Measurements from ENCODE around the gene GOLGA6L1.
"Not testable (repeated sequence)": the region's sequence is repeated elsewhere in the genome, so short reads cannot be mapped to it uniquely, and the experiment has no call there.

GOLGA6L1 gene, protein sequence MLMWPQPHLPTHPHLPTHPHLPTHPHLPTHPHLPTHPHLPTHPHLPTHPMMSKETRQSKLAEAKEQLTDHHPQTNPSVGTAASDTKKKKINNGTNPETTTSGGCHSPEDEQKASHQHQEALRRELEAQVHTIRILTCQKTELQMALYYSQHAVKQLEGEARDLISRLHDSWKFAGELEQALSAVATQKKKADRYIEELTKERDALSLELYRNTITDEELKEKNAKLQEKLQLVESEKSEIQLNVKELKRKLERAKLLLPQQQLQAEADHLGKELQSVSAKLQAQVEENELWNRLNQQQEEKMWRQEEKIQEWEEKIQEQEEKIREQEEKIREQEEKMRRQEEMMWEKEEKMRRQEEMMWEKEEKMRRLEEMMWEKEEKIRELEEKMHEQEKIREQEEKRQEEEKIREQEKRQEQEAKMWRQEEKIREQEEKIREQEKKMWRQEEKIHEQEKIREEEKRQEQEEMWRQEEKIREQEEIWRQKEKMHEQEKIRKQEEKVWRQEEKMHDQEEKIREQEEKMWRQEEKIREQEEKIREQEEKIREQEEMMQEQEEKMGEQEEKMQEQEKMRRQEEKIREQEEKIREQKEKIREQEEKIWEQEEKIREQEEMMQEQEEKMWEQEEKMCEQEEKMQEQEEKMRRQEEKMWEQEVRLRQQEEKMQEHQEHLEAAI

DNA sequence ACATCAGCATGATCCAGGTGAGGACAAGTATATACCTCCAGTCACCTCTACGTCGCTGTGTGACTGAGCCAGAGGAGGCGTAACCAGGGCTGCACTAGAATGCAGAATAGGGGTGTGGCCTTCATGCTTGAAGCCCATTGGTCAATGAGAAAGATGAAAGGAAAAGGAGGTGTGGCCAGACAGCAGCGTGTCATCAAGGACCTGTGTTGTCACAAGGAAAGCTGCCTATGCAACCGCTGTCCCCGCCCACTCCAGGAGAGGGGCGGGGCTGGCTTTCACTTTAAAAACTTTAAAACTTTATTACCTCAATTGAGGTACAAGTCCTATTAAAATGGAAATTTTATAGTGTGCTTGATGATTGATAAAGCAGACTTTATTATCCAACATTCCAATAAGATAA lies at the start of gene GOLGA6L1:
TSS of gene GOLGA6L1 (minus strand) at position 101 of the 400 bp plus-strand sequence. CDS start at position 10, 91 bp downstream.
- DNase-seq (ENCODE audit: low spot score): not testable (repeated sequence)

DNA sequence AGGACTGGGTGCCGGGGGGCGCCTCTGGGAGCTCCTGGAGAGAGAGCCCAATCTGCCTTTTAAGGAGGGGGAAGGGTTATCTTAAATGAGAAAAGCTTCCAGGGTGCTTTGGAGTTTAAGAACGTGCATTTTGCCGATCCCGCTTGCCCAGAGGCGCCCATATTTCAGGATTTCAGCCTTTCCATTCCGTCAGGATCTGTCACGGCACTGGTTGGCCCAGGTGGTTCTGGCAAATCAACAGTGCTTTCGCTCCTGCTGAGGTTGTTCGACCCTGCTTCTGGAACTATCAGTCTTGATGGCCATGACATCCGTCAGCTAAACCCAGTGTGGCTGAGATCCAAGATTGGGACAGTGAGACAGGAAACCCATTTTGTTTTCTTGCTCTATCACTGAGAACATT lies 44.6 kb upstream of the GOLGA6L1 start:
- DNase-seq (ENCODE audit: low spot score): not testable (repeated sequence)

DNA sequence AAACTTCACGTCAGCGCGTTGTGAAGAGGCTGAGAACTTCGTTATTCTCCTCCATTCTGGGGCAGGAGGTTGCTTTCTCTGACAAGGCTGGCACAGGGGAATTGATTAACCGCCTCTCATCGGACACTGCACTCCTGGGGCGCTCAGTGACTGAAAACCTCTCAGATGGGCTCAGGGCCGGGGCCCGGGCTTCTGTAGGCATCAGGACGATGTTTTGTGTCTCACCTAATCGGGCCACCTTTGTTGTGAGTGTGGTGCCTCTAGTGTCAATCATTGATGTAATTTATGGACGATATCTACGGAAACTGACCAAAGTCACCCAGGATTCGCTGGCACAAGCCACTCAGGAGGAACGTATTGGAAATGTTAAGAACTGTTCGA lies 43.9 kb upstream of the GOLGA6L1 start:
- not testable (repeated sequence) for DNase-seq (ENCODE audit: low spot score)

DNA sequence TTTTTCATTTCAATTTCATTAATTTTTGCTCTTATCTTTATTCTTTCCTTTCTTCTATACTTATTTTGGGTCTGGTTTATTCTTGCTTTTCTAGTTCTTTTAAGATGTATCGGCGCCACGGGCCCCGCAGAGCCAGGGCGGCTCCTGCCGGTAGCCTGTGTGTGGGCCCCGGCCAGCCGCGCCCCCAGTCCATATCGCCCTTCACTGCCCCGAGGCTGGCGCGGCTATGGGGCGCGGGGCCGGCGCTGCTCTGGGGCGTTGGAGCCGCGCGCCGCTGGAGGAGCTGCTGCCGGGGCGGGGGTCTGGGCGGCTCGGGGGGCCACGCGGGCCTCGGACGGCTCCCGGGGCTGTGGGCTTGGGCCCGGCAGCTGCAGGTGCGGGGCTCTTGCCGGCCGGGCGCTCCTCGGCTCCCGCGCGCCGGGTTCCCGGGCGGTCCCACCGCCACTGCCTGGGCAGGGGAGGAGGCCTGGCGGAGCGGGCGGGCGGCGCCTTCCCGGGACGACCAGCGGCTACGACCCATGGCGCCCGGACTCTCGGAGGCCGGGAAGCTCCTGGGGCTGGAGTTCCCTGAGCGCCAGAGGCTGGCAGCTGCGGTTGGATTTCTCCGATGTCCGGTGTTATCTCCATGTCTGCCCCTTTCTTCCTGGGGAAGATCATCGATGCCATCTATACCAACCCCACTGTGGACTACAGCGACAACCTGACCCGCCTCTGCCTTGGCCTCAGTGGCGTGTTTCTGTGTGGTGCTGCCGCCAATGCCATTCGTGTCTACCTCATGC lies 43.3 kb upstream of the GOLGA6L1 start:
- DNase-seq (ENCODE audit: low spot score): not testable (repeated sequence)

DNA sequence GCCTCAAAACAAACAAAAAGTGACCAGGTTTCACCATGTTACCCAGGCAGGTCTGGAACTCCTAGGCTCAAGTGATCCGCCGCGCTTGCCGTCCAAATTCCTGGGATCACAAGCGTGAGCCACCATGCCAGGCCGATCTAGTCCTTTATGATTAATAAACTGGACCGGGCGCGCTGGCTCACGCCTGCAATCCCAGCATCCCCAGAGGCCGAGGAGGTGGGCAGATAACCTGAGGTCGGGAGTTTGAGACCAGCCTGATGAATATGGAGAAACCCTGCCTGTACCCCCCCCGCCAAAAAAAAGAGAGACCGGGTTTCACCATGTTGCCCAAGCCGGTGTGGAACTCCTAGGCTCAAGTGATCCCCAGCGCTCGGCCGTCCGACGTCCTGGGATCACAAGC lies 40.1 kb upstream of the GOLGA6L1 start:
- DNase-seq (ENCODE audit: low spot score): not testable (repeated sequence)

DNA sequence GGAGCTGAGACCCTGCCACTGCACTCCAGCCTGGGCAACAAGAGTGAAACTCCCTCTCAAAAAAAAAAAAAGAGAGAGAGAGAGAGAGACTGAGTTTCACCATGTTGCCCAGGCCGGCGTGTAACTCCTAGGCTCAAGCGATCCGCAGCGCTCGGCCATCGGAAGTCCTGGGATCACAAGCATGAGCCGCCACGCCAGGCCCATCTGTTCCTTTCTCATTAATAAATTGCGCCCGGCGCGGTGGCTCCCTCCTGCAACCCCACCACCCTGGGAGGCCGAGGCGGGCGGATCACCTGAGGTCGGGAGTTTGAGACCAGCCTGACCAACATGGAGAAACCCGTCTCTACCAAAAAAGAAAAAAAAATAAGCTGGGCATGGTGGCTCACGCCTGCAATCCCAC lies 39.0 kb upstream of the GOLGA6L1 start:
- DNase-seq (ENCODE audit: low spot score): not testable (repeated sequence)

DNA sequence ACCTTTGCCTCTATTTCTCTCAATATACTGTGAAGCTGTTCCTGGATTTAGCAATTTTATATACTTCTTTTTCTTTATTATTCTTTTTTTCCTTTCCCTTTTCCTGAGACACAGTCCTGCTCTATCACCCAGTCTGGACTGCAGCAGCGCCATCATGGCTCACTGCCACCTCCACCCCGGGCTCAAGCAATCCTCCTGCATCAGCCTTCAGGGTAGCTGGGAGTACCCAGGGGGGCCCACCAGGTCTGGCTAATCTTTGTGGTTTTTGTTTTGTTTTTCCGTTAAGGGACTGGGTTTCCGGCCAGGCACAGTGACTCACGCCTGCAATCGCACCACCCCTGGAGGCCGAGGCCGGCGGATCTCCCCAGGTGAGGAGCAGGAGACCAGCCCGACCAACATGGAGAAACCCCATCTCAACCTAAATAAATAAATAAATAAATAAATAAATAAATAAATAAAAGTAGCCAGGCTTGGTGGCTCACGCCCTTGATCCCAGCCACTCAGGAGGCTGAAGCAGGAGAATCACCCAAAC lies 38.1 kb upstream of the GOLGA6L1 start:
- DNase-seq (ENCODE audit: low spot score): not testable (repeated sequence)

DNA sequence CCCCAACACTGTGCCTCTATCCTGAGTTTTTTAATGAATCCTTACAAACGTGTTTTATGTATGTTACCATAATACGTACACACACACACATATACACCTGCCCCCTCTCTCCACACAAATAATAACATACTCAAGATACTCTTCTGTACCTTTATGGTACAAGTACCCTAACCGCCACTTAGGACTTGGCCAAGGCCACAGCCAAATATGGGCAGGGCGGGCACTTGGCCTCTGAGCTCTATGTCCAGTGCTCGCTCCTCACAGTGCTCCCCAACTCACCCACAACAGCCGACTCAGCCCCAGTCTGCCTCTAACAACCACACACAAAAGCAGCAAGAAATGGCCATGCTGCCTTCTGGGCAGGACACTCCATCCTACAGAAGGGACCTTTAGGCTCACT lies 3.8 kb downstream of the GOLGA6L1 start:
- DNase-seq (ENCODE audit: low spot score): not testable (repeated sequence)

DNA sequence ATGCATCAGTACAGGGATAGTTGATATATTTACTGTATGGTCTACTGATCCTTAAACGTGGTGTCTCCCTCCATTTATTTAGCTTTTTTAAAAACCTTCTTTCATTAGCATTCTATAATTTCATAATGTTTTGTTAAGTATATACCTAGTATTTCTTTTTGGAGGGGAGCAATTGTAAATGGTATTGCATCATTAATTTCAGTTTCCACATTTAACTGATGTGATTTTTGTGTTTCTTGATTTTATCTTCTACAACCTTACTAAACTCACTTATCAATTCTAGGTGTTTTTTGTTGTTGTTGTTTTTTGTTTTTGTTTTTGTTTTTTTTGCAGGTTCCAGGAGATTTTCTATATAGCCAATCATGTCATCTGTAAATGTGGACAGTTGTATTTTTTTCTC lies 18.4 kb downstream of the GOLGA6L1 start:
- no peak for DNase-seq (ENCODE audit: low spot score)

DNA sequence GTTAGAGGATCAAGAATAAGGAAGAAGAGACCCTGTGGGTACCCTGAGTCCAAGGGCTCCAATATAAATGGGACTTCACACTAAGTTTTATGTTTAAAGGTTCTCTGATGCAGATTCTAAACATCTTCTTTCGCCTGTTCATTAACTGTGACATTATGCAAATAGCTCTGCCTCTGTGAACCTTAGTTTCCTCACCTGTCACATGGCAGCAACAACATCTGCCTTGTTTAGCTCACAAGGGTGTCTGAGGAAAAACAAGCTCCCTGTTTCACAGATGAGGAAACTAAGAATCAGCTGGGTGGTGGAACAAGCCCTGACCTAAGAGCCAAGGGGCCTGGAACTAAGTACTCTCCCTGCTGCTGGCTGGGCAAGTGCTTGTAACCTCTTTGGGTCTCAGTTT lies 40.8 kb downstream of the GOLGA6L1 start:
- DNase-seq (ENCODE audit: low spot score): no peak

DNA sequence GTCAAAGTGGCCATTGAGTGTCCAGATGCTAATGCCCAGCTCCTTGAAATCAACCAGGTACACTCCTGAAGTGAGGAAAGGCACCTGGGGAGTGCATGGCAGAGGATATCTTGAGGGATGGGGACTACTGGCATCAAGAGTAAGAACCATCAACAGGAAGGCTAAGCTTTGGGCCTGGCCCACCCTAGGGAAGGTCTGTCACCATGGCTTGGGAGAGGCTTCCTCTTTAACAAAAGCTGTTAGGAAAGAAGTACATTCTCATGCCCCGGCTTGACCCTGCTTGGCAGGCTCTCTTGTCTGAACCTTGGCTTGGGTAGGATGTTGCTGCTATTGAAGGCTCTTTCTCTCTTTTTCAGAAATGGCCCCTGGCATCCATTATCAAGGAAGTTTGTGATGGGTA lies 53.5 kb downstream of the GOLGA6L1 start:
- no peak for DNase-seq (ENCODE audit: low spot score)

DNA sequence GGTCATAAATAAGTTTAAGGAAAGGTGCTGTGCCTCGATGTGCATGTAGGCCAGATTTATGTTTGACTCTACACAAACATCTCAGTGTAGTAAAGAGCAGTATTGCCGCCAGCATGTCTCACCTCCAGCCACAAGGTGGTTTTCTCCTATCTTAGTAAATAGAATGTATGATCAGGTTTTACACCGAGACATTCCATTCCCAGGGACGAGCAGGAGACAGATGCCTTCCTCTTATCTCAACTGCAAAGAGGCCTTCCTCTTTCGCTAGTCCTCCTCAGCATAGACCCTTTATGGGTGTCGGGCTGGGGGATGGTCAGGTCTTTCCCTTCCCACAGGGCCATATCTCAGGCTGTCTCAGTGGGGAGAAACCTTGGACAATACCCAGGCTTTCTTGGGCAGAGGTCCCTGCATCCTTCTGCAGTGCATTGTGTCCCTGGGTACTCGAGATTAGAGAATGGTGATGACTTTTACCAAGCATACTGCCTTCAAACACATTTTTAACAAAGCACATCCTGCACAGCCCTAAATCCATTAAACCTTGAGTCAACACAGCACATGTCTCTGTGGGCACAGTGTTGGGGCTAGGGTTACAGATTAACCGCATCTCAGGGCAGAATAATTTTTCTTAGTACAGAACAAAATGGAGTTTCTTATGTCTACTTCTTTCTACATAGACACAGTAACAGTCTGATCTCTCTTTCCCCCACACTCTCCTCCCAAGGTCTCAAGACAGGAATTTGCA lies 54.5 kb downstream of the GOLGA6L1 start:
- not testable (repeated sequence) for DNase-seq (ENCODE audit: low spot score)

DNA sequence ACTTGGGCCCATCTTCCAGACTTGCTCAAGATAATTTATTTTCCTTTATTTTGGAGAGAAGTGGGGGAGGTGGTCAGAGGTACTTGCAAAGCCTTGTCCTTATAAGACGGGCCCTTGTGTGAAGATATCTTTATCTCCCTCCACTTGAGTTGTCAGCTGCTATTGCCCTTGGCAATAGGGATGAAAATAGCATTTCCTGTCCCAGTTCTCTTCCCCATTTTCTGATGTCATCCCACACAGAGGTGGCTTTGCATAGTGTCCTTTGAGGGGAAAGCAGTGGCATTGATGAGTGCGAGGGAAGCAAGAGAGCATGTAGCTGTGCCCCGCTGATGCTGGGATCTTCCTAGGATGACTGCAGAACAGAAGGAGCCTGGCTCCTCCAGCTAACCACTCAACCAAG lies 55.4 kb downstream of the GOLGA6L1 start:
- DNase-seq (ENCODE audit: low spot score): peak; percentile 19

DNA sequence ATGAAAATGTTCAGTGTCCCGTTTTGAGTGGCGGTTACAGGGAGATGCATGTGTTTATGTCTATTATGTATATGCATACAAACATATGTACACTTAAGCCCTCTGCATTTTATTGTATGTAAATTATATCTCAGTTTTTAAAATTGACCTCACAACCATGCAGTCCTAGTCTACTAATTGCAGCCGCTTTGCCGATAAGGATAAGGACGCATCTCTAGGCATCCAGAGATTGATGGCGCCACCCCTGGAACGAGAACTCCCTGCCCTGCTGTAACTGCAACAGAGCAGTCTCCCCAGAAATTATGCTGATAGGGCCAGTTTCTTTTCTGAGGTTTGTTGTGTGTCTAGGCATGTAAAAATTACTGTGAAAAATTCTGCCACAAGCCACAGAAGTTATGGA lies 56.9 kb downstream of the GOLGA6L1 start:
- DNase-seq (ENCODE audit: low spot score): no peak

All from COLO829 (cell line).